Sigmoid colon (tissue), 7 donors: ENCODE results near the gene PCNT. TPM values are rescaled to one million over a fixed set of nuclear protein-coding genes. Genes with fewer than 3 reads are reported as not detected.

Experiments used
- DNase-seq: peaks from one replicate; pipeline ENCODE4 v3.0.0-alpha.2; 2019
- H3K27ac ChIP-seq, 4 donors: fragments of 200-600 bp; sonication (generic); one replicate each; pipeline ENCODE4 v1.5.1; 2016 to 2019; ENCODE audit warnings: mild to moderate bottlenecking in 1 of 4
- H3K27me3 ChIP-seq, 3 donors: fragments of 200-600 bp; sonication (generic); one replicate each; pipeline ENCODE4 v1.5.1; 2019; ENCODE audit warnings: mild to moderate bottlenecking in 1 of 3
- H3K36me3 ChIP-seq, 4 donors: fragments of 200-600 bp; sonication (generic); one replicate each; pipeline ENCODE4 v1.5.1; 2016 to 2019
- H3K4me1 ChIP-seq, 4 donors: fragments of 200-600 bp; sonication (generic); one replicate each; pipeline ENCODE4 v1.5.1; 2017 to 2019
- H3K4me3 ChIP-seq, 4 donors: fragments of 200-600 bp; sonication (generic); one replicate each; pipeline ENCODE4 v1.5.1; 2017 to 2019; ENCODE audit warnings: mild to moderate bottlenecking in 2 of 4, moderate library complexity in 1 of 4
- H3K9me3 ChIP-seq, 4 donors: fragments of 200-600 bp in 3 of 4; sonication (generic) in 3 of 4; one replicate each; pipeline versions ENCODE4 v1.5.1 to v1.6.1; 2013 to 2019
- EP300 ChIP-seq, 4 donors: sonication (generic); formaldehyde crosslinking; IDR thresholded peaks; one replicate each; pipeline ENCODE4 v1.6.1; 2017; ENCODE audit warnings: antibody characterized with exemption in 4 of 4
- POLR2A ChIP-seq, 2 donors: fragments of 450-650 bp; IDR thresholded peaks; one replicate each; pipeline ENCODE4 v1.6.1; 2016; ENCODE audit warnings: antibody characterized with exemption in 2 of 2, mild to moderate bottlenecking in 2 of 2, moderate library complexity in 2 of 2
- POLR2AphosphoS5 ChIP-seq, 4 donors: sonication (generic); formaldehyde crosslinking; IDR thresholded peaks; one replicate each; pipeline ENCODE4 v1.6.1; 2017; ENCODE audit warnings: antibody characterized with exemption in 4 of 4
- WGBS, 2 donors: extraction: QIAGEN DNeasy Blood & Tissue Kit; methylation state at CpG; one replicate each; pipeline ENCODE4 v1.1.7; 2013; 5-methylcytosine and 5-hydroxymethylcytosine counted together
- intact Hi-C: fragments of 100-400 bp; cut with DNase I; formaldehyde crosslinking; loops from one replicate; pipeline ENCODE4 v1.15.1; 2023
- polyA plus RNA-seq, 3 donors: library from polyadenylated mRNA; stranded (reverse); fragments of 200-250 nt; gene quantifications; one replicate each; pipeline ENCODE4 v1.2.3, GENCODE V29; 2013
- total RNA-seq, 4 donors: library from RNA; depleted of rRNA; stranded (reverse); fragments of >200 nt; gene quantifications; one replicate each; pipeline ENCODE4 v1.1.0, GENCODE V29; 2016
- TF ChIP-seq, protein P1 (sequence below), 4 experiments: fragments of 450-650 bp in 3 of 4; fragments of 200-600 bp in 1 of 4; IDR thresholded peaks; one replicate each; pipeline ENCODE4 v1.5.1; 2016 to 2019; ENCODE audit warnings: antibody characterized with exemption in 4 of 4, mild to moderate bottlenecking in 3 of 4, moderate library complexity in 2 of 4
- donor health status: healthy with polysubstance abuse.
- donor health status: Bipolar disorder and iron deficiency.
- donor health status: healthy.

PCNT gene
- total and polyA plus RNA-seq, 7 donors: 6.0 to 49.6 (median 18.5) TPM

DNA sequence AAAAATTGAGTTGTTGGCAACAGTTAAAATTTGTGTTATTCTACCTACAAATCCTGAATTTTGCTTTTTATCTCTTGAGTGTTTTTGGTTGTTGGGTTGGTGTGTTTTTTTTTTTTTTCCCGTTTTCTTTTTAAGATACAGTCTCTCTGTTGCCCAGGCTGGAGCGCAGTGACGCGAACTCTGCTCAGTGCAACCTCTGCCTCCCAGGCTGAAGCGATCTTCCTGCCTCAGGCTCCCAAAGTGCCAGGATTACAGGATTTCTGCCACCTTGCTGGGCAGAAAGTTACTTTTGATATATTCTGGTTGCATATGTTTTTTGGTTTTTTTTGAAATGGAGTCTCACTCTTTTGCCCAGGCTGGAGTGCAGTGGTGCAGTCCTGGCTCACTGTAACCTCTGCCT lies 4.2 kb downstream of the PCNT start:
- Histone ChIP-seq H3K9me3 (no peaks in the 10 kb centered on the region), H3K36me3 (peaks cover 0 to 27% (median 7%) of the 10 kb centered on the region in 4 donors), H3K27me3 (no peaks in the 10 kb centered on the region), H3K4me3 (no peak overlapping the region), H3K27ac (no peak overlapping the region), H3K4me1 (peaks cover 0 to 20% (median 14%) of the 10 kb centered on the region in 4 donors)
- intact Hi-C loops: no loop called here
- 79% methylated on average over 5 of the region's 5 CpGs for WGBS, 2 donors
- TF ChIP-seq POLR2A (IDR thresholded peaks at IDR 0.05): no peak
- TF ChIP-seq EP300 (IDR thresholded peaks at IDR 0.05): no peak
- TF ChIP-seq, protein P1, sequence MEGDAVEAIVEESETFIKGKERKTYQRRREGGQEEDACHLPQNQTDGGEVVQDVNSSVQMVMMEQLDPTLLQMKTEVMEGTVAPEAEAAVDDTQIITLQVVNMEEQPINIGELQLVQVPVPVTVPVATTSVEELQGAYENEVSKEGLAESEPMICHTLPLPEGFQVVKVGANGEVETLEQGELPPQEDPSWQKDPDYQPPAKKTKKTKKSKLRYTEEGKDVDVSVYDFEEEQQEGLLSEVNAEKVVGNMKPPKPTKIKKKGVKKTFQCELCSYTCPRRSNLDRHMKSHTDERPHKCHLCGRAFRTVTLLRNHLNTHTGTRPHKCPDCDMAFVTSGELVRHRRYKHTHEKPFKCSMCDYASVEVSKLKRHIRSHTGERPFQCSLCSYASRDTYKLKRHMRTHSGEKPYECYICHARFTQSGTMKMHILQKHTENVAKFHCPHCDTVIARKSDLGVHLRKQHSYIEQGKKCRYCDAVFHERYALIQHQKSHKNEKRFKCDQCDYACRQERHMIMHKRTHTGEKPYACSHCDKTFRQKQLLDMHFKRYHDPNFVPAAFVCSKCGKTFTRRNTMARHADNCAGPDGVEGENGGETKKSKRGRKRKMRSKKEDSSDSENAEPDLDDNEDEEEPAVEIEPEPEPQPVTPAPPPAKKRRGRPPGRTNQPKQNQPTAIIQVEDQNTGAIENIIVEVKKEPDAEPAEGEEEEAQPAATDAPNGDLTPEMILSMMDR (IDR thresholded peaks at IDR 0.05): no peak
- no peak for TF ChIP-seq POLR2AphosphoS5 (IDR thresholded peaks at IDR 0.05)
- DNase-seq: no peak

DNA sequence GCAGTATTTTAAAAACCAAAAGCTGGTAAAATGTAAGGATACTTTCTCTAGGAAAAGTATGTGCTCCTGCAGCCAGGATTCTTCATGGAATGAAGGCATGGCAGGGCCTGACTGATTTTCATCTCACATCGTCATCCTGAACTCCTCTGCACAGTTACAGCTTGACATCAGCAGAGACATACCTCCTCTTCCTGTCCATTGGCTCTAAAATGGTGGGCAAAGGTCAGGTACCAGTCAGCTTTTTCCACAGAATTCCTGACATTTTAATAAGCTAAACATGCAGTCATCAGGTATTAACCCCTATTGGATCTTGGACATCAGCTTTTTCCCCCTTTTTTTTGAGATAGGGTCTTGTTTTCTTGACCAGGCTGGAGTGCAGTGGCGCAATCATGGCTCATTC lies 5.8 kb downstream of the PCNT start:
- H3K9me3 ChIP-seq: no peaks in the 10 kb centered on the region
- intact Hi-C loops: no loop called here
- peaks cover 0 to 15% (median 13%) of the 10 kb centered on the region in 4 donors for H3K4me1 ChIP-seq
- peaks cover 2 to 34% (median 8%) of the 10 kb centered on the region in 4 donors for H3K36me3 ChIP-seq
- H3K4me3 ChIP-seq: no peak overlapping the region
- DNase-seq: no peak
- no peaks in the 10 kb centered on the region for H3K27me3 ChIP-seq
- 96 to 98% methylated on average over 2 of the region's 2 CpGs for WGBS, 2 donors
- TF ChIP-seq EP300 (IDR thresholded peaks at IDR 0.05) (no peak), POLR2AphosphoS5 (IDR thresholded peaks at IDR 0.05) (no peak), POLR2A (IDR thresholded peaks at IDR 0.05) (no peak)
- TF ChIP-seq, protein P1 (IDR thresholded peaks at IDR 0.05): no peak
- H3K27ac ChIP-seq: no peak overlapping the region

DNA sequence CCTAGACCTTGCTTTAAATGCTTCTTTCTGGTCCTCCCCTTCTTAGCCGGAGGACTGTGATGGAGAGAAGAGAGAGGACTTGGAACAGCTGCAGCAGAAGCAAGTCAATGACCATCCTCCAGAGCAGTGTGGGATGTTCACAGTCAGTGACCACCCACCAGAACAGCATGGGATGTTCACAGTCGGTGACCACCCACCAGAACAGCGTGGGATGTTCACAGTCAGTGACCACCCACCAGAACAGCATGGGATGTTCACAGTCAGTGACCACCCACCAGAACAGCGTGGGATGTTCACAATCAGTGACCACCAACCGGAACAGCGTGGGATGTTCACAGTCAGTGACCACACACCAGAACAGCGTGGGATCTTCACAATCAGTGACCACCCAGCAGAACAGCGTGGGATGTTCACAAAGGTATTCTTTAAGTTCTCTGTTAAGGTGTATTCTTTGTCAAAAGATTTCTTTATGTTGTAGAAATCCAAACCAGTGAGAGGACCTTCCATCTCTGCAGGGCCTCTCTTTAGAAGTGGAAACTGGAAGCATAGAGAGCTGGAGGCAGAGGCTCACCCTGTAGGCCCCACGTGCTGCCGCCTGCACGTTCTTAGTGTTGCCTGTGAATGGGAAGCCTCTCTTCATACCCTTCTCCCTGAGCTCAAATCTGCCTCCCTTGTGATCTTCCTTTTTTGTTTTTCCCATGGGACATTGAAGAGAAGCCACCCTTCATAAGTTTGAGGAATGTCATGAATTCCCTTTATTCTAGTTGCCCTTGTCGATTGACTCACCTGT lies 10.6 kb downstream of the PCNT start:
- Histone ChIP-seq H3K27ac (no peak overlapping the region), H3K4me1 (no peaks in the 10 kb centered on the region), H3K9me3 (no peaks in the 10 kb centered on the region), H3K36me3 (peaks cover 8 to 67% (median 20%) of the 10 kb centered on the region in 4 donors), H3K4me3 (no peak overlapping the region), H3K27me3 (no peaks in the 10 kb centered on the region)
- TF ChIP-seq, protein P1 (IDR thresholded peaks at IDR 0.05): no peak
- TF ChIP-seq EP300 (IDR thresholded peaks at IDR 0.05): no peak
- TF ChIP-seq POLR2AphosphoS5 (IDR thresholded peaks at IDR 0.05): no peak
- no peak for TF ChIP-seq POLR2A (IDR thresholded peaks at IDR 0.05)
- 91 to 95% methylated on average over 12 of the region's 12 CpGs for WGBS, 2 donors
- intact Hi-C loops: no loop called here
- no peak for DNase-seq

DNA sequence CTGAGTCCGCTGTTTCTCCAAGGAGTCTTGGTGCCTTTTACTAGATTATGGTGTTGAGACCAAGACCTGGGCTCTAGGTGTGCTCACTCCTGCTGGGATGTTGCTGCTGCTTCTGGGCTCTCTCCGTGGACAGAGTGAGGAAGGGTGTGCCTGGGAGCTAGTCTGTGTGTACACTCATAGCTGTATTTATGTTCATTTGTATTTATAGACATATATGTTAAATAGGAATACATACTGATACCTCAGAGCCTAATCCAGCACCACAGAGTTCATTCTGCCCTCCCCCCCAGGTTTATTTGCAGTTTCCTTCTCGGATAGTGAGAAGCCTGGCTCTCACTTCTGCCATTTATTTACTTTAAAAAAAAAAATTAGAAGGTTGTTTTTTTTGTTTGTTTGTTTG lies 12.6 kb downstream of the PCNT start:
- Histone ChIP-seq H3K27me3 (no peaks in the 10 kb centered on the region), H3K27ac (no peak overlapping the region), H3K9me3 (no peaks in the 10 kb centered on the region), H3K36me3 (peaks cover 8 to 71% (median 25%) of the 10 kb centered on the region in 4 donors), H3K4me3 (no peak overlapping the region), H3K4me1 (no peaks in the 10 kb centered on the region)
- DNase-seq: no peak
- TF ChIP-seq EP300 (IDR thresholded peaks at IDR 0.05) (no peak), POLR2A (IDR thresholded peaks at IDR 0.05) (no peak), POLR2AphosphoS5 (IDR thresholded peaks at IDR 0.05) (no peak)
- TF ChIP-seq, protein P1 (IDR thresholded peaks at IDR 0.05): no peak
- 94 to 95% methylated on average over 3 of the region's 3 CpGs for WGBS, 2 donors
- intact Hi-C loops: no loop called here
